Neural crest cell (in vitro differentiated cells): Measurements from ENCODE around the gene FAM83C. TPM values are rescaled to one million over a fixed set of nuclear protein-coding genes. Genes with fewer than 3 reads are reported as not detected.

Source experiments
- DNase-seq: peaks from one replicate; pipeline ENCODE4 v3.0.0; 2021; ENCODE audit warnings: low read depth, mixed read lengths, low spot score
- H3K27ac Mint-ChIP-seq: one replicate; pipeline ENCODE4 v1.8.0; 2021; ENCODE audit warnings: mild to moderate bottlenecking, mixed read lengths; ENCODE audit not compliant: unreplicated experiment
- H3K27me3 Mint-ChIP-seq: 2 replicates; pipeline ENCODE4 v1.8.0; 2021; ENCODE audit warnings: low read depth, mild to moderate bottlenecking, mixed read lengths
- H3K36me3 Mint-ChIP-seq: 2 replicates; pipeline ENCODE4 v1.8.0; 2021; ENCODE audit warnings: low read depth, mild to moderate bottlenecking, mixed read lengths
- H3K4me1 Mint-ChIP-seq: 2 replicates; pipeline ENCODE4 v1.8.0; 2021; ENCODE audit warnings: mixed read lengths
- H3K4me3 Mint-ChIP-seq: one replicate; pipeline ENCODE4 v1.8.0; 2021; ENCODE audit warnings: mild to moderate bottlenecking, mixed read lengths
- H3K9me3 Mint-ChIP-seq: 2 replicates; pipeline ENCODE4 v1.8.0; 2021; ENCODE audit warnings: mixed read lengths
- total RNA-seq: library from RNA; stranded (reverse); gene quantifications from 2 replicates; pipeline ENCODE4 v1.2.1, GENCODE V29; 2021
- TF ChIP-seq, protein P1 (sequence below): fragments of 200-600 bp; sonication (generic); conservative IDR thresholded peaks from 2 replicates; pipeline ENCODE4 v1.5.0; 2021; ENCODE audit warnings: antibody characterized with exemption, mild to moderate bottlenecking

The FAM83C gene
- total RNA-seq, 1 donor from 2014 or later: not detected

GRCh38 chr20:35286077-35286898 lies 5.9 kb downstream of the FAM83C start:
- Mint-ChIP-seq H3K36me3 (peaks cover 3% of the 10 kb centered on the region), H3K4me3 (peak overlapping the region; percentile 98), H3K9me3 (no peaks in the 10 kb centered on the region), H3K27ac (no peak overlapping the region), H3K4me1 (peaks cover 28% of the 10 kb centered on the region), H3K27me3 (no peaks in the 10 kb centered on the region)
- TF ChIP-seq, protein P1, sequence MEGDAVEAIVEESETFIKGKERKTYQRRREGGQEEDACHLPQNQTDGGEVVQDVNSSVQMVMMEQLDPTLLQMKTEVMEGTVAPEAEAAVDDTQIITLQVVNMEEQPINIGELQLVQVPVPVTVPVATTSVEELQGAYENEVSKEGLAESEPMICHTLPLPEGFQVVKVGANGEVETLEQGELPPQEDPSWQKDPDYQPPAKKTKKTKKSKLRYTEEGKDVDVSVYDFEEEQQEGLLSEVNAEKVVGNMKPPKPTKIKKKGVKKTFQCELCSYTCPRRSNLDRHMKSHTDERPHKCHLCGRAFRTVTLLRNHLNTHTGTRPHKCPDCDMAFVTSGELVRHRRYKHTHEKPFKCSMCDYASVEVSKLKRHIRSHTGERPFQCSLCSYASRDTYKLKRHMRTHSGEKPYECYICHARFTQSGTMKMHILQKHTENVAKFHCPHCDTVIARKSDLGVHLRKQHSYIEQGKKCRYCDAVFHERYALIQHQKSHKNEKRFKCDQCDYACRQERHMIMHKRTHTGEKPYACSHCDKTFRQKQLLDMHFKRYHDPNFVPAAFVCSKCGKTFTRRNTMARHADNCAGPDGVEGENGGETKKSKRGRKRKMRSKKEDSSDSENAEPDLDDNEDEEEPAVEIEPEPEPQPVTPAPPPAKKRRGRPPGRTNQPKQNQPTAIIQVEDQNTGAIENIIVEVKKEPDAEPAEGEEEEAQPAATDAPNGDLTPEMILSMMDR: no peak
- no peak for DNase-seq

DNA sequence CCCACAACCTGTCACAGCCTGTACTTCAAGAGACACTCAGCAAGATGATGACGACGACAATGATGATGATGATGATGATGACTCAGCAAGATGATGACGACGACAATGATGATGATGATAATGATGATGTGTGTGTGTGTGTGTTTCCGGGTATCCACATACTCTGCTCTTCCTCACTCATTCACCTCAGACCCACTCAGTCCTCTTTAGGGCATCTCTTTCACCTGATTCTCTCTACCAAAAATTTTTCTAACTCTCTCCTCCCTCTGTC lies 6.5 kb downstream of the FAM83C start:
- peak overlapping the region; percentile 98 for H3K4me3 Mint-ChIP-seq
- H3K9me3 Mint-ChIP-seq: no peaks in the 10 kb centered on the region
- H3K27me3 Mint-ChIP-seq: no peaks in the 10 kb centered on the region
- peaks cover 3% of the 10 kb centered on the region for H3K36me3 Mint-ChIP-seq
- TF ChIP-seq, protein P1: no peak
- no peak overlapping the region for H3K27ac Mint-ChIP-seq
- peaks cover 28% of the 10 kb centered on the region for H3K4me1 Mint-ChIP-seq
- no peak for DNase-seq

GRCh38 chr20:35284992-35285805 lies 7.0 kb downstream of the FAM83C start:
- Mint-ChIP-seq H3K9me3 (no peaks in the 10 kb centered on the region), H3K4me3 (peak overlapping the region; percentile 98), H3K36me3 (peaks cover 4% of the 10 kb centered on the region), H3K27me3 (no peaks in the 10 kb centered on the region), H3K4me1 (peaks cover 28% of the 10 kb centered on the region), H3K27ac (peak overlapping the region; percentile 37)
- TF ChIP-seq, protein P1: no peak
- no peak for DNase-seq

GRCh38 chr20:35284267-35284991 lies 7.8 kb downstream of the FAM83C start, which contains the start of gene EIF6:
EIF6 (minus strand) TSS chr20:35284772; CDS start chr20:35284487, 285 bp downstream.
- no peaks in the 10 kb centered on the region for H3K27me3 Mint-ChIP-seq
- peak within 1 kb of the TSS; percentile 98 for H3K4me3 Mint-ChIP-seq
- H3K4me1 Mint-ChIP-seq: peaks cover 28% of the 10 kb centered on the region
- TF ChIP-seq, protein P1: no peak
- peak within 1 kb of the TSS; percentile 84 for H3K27ac Mint-ChIP-seq
- peak; percentile 87 for DNase-seq
- H3K36me3 Mint-ChIP-seq: peaks cover 8% of the 10 kb centered on the region
- no peaks in the 10 kb centered on the region for H3K9me3 Mint-ChIP-seq
